Measurements from ENCODE around the gene ZNF385B. TPM values are rescaled to one million over a fixed set of nuclear protein-coding genes. Genes with fewer than 3 reads are reported as not detected.
A peak's percentile ranks its signal among the peaks of the same experiment; 100 is the strongest.

ZNF385B gene
- total and polyA plus RNA-seq, 4 donors: 13.5 to 70.8 (median 45.2) TPM

- TF ChIP-seq CTCF (IDR thresholded peaks at IDR 0.05; ENCODE audit: control extremely low read depth, extremely low read depth): no peak
- H3K4me3 ChIP-seq: no peak overlapping the region
- no peaks in the 10 kb centered on the region for H3K27me3 ChIP-seq (ENCODE audit: control insufficient read depth in 3 of 3, insufficient read depth in 3 of 3, low read length in 2 of 3)
- ATAC-seq (ENCODE audit: insufficient read depth, low FRiP score): no peak
- H3K9ac ChIP-seq (ENCODE audit: insufficient read depth in 1 of 2, low read length in 2 of 2): no peak overlapping the region
- H3K9me3 ChIP-seq (ENCODE audit: control insufficient read depth in 4 of 4, insufficient read depth in 3 of 4, low read length in 3 of 4): peaks cover 0 to 2% (median 0%) of the 10 kb centered on the region in 4 donors
- 63 to 77% methylated on average over 3 of the region's 3 CpGs for WGBS, 2 donors
- H3K36me3 ChIP-seq (ENCODE audit: control insufficient read depth in 4 of 4, insufficient read depth in 4 of 4, low read length in 4 of 4): no peaks in the 10 kb centered on the region
- no peak overlapping the region for H3K27ac ChIP-seq (ENCODE audit: low read depth in 1 of 2, low read length in 1 of 2)
- no peak for DNase-seq
- H3K4me1 ChIP-seq (ENCODE audit: control insufficient read depth in 5 of 5, insufficient read depth in 5 of 5, low read length in 5 of 5): peaks cover 0 to 21% (median 3%) of the 10 kb centered on the region in 5 donors
Observed at GRCh38 chr2:179574061-179574519, 287.3 kb downstream of the ZNF385B start.

GRCh38 chr2:179572544-179572943 is 288.9 kb downstream of the ZNF385B start:
- no peak for DNase-seq
- Histone ChIP-seq H3K4me1 (ENCODE audit: control insufficient read depth in 5 of 5, insufficient read depth in 5 of 5, low read length in 5 of 5) (peaks cover 0 to 21% (median 3%) of the 10 kb centered on the region in 5 donors), H3K27ac (ENCODE audit: low read depth in 1 of 2, low read length in 1 of 2) (no peak overlapping the region), H3K27me3 (ENCODE audit: control insufficient read depth in 3 of 3, insufficient read depth in 3 of 3, low read length in 2 of 3) (no peaks in the 10 kb centered on the region), H3K36me3 (ENCODE audit: control insufficient read depth in 4 of 4, insufficient read depth in 4 of 4, low read length in 4 of 4) (no peaks in the 10 kb centered on the region), H3K4me3 (no peak overlapping the region), H3K9me3 (ENCODE audit: control insufficient read depth in 4 of 4, insufficient read depth in 3 of 4, low read length in 3 of 4) (peaks cover 0 to 2% (median 0%) of the 10 kb centered on the region in 4 donors), H3K9ac (ENCODE audit: insufficient read depth in 1 of 2, low read length in 2 of 2) (no peak overlapping the region)
- TF ChIP-seq CTCF (IDR thresholded peaks at IDR 0.05; ENCODE audit: control extremely low read depth, extremely low read depth): no peak
- 90 to 98% methylated on average over 2 of the region's 2 CpGs for WGBS, 2 donors
- ATAC-seq (ENCODE audit: insufficient read depth, low FRiP score): no peak

GRCh38 chr2:179571721-179572120 is 289.7 kb downstream of the ZNF385B start:
- 62 to 77% methylated on average over 4 of the region's 4 CpGs for WGBS, 2 donors
- Histone ChIP-seq H3K36me3 (ENCODE audit: control insufficient read depth in 4 of 4, insufficient read depth in 4 of 4, low read length in 4 of 4) (no peaks in the 10 kb centered on the region), H3K27ac (ENCODE audit: low read depth in 1 of 2, low read length in 1 of 2) (peak overlapping the region in 1 of 2 donors; percentile 18), H3K9me3 (ENCODE audit: control insufficient read depth in 4 of 4, insufficient read depth in 3 of 4, low read length in 3 of 4) (peaks cover 0 to 2% (median 0%) of the 10 kb centered on the region in 4 donors), H3K27me3 (ENCODE audit: control insufficient read depth in 3 of 3, insufficient read depth in 3 of 3, low read length in 2 of 3) (no peaks in the 10 kb centered on the region), H3K4me1 (ENCODE audit: control insufficient read depth in 5 of 5, insufficient read depth in 5 of 5, low read length in 5 of 5) (peaks cover 0 to 21% (median 3%) of the 10 kb centered on the region in 5 donors), H3K4me3 (no peak overlapping the region), H3K9ac (ENCODE audit: insufficient read depth in 1 of 2, low read length in 2 of 2) (no peak overlapping the region)
- no peak for TF ChIP-seq CTCF (IDR thresholded peaks at IDR 0.05; ENCODE audit: control extremely low read depth, extremely low read depth)
- DNase-seq (no peak), ATAC-seq (ENCODE audit: insufficient read depth, low FRiP score) (no peak)

GRCh38 chr2:179571252-179571651 is 290.2 kb downstream of the ZNF385B start:
- Histone ChIP-seq H3K4me3 (no peak overlapping the region), H3K27me3 (ENCODE audit: control insufficient read depth in 3 of 3, insufficient read depth in 3 of 3, low read length in 2 of 3) (no peaks in the 10 kb centered on the region), H3K9me3 (ENCODE audit: control insufficient read depth in 4 of 4, insufficient read depth in 3 of 4, low read length in 3 of 4) (peaks cover 0 to 2% (median 0%) of the 10 kb centered on the region in 4 donors), H3K36me3 (ENCODE audit: control insufficient read depth in 4 of 4, insufficient read depth in 4 of 4, low read length in 4 of 4) (no peaks in the 10 kb centered on the region), H3K27ac (ENCODE audit: low read depth in 1 of 2, low read length in 1 of 2) (no peak overlapping the region), H3K9ac (ENCODE audit: insufficient read depth in 1 of 2, low read length in 2 of 2) (no peak overlapping the region), H3K4me1 (ENCODE audit: control insufficient read depth in 5 of 5, insufficient read depth in 5 of 5, low read length in 5 of 5) (peaks cover 0 to 21% (median 3%) of the 10 kb centered on the region in 5 donors)
- TF ChIP-seq CTCF (IDR thresholded peaks at IDR 0.05; ENCODE audit: control extremely low read depth, extremely low read depth): no peak
- DNase-seq (no peak), ATAC-seq (ENCODE audit: insufficient read depth, low FRiP score) (no peak)
- 79 to 82% methylated on average over 1 of the region's 1 CpG for WGBS, 2 donors

Data from lung (tissue), 12 donors.